ENCODE results near the gene TGFB1I1. TPM values are rescaled to one million over a fixed set of nuclear protein-coding genes. Genes with fewer than 3 reads are reported as not detected.
A peak's percentile ranks its signal among the peaks of the same experiment; 100 is the strongest.

TGFB1I1 gene
- total RNA-seq, 2 donors from 2014 or later = 7.5 to 10.0 TPM

GRCh38 chr16:31477220-31478216 is 5.6 kb downstream of the TGFB1I1 start:
- Histone ChIP-seq H3K27me3 (ENCODE audit: control insufficient read depth, insufficient read depth, low read length, poor library complexity, severe bottlenecking) (peaks cover 4% of the 10 kb centered on the region), H3K9me3 (ENCODE audit: control insufficient read depth, low read length) (no peaks in the 10 kb centered on the region), H3K4me1 (ENCODE audit: control insufficient read depth, insufficient read depth, low read length) (no peaks in the 10 kb centered on the region), H3K27ac (ENCODE audit: low read depth, low read length) (no peak overlapping the region), H3K9ac (ENCODE audit: extremely low read depth, low read length, poor library complexity, severe bottlenecking) (no peak overlapping the region), H3K36me3 (ENCODE audit: control insufficient read depth, insufficient read depth, low read length) (peaks cover 27% of the 10 kb centered on the region), H3K4me3 (ENCODE audit: low read length) (no peak overlapping the region)
- Mint-ChIP-seq H3K4me1 (peaks cover 11% of the 10 kb centered on the region), H3K36me3 (ENCODE audit: low read depth) (peaks cover 9% of the 10 kb centered on the region), H3K9me3 (no peaks in the 10 kb centered on the region), H3K27ac (peak overlapping the region; percentile 48), H3K4me3 (peak overlapping the region; percentile 54), H3K27me3 (ENCODE audit: insufficient read depth) (peaks cover 90% of the 10 kb centered on the region)
- WGBS, 2 experiments (ENCODE audit: insufficient coverage in 1 of 2, insufficient read length in 1 of 2) = 76 to 85% methylated on average over 52 to 67 of the region's 67 CpGs
- peak; percentile 92 for DNase-seq
- TF ChIP-seq, protein P1, sequence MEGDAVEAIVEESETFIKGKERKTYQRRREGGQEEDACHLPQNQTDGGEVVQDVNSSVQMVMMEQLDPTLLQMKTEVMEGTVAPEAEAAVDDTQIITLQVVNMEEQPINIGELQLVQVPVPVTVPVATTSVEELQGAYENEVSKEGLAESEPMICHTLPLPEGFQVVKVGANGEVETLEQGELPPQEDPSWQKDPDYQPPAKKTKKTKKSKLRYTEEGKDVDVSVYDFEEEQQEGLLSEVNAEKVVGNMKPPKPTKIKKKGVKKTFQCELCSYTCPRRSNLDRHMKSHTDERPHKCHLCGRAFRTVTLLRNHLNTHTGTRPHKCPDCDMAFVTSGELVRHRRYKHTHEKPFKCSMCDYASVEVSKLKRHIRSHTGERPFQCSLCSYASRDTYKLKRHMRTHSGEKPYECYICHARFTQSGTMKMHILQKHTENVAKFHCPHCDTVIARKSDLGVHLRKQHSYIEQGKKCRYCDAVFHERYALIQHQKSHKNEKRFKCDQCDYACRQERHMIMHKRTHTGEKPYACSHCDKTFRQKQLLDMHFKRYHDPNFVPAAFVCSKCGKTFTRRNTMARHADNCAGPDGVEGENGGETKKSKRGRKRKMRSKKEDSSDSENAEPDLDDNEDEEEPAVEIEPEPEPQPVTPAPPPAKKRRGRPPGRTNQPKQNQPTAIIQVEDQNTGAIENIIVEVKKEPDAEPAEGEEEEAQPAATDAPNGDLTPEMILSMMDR (conservative IDR thresholded peaks at IDR 0.05) = peak; percentile 76

GRCh38 chr16:31478956-31479355 is 7.0 kb downstream of the TGFB1I1 start:
- 85 to 95% methylated on average over 2 to 3 of the region's 3 CpGs for WGBS, 2 experiments (ENCODE audit: insufficient coverage in 1 of 2, insufficient read length in 1 of 2)
- H3K27me3 ChIP-seq (ENCODE audit: control insufficient read depth, insufficient read depth, low read length, poor library complexity, severe bottlenecking) = peaks cover 7% of the 10 kb centered on the region
- H3K27me3 Mint-ChIP-seq (ENCODE audit: insufficient read depth) = peaks cover 84% of the 10 kb centered on the region

DNA sequence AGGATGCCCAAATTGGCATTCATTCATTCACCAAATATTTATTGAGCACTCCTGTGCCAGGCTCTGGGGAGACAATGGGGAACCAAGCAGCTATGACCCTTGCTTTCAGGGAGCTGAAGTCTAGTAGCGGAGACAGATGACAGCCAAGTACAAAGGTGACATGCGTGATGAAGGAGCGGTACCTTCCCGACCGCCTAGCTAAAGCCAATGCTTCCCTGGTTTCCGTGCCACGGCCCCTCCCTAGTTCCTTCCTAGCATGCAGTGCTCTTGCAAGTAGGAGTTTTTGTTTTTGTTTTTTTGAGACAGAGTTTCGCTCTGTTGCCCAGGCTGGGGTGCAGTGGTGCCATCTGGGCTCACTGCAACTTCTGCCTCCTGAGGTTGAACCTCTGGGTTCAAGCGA is 7.8 kb downstream of the TGFB1I1 start:
- Histone ChIP-seq H3K27me3 (ENCODE audit: control insufficient read depth, insufficient read depth, low read length, poor library complexity, severe bottlenecking) (peaks cover 9% of the 10 kb centered on the region), H3K4me1 (ENCODE audit: control insufficient read depth, insufficient read depth, low read length) (no peaks in the 10 kb centered on the region), H3K27ac (ENCODE audit: low read depth, low read length) (no peak overlapping the region), H3K9me3 (ENCODE audit: control insufficient read depth, low read length) (no peaks in the 10 kb centered on the region), H3K36me3 (ENCODE audit: control insufficient read depth, insufficient read depth, low read length) (peaks cover 17% of the 10 kb centered on the region), H3K4me3 (ENCODE audit: low read length) (no peak overlapping the region), H3K9ac (ENCODE audit: extremely low read depth, low read length, poor library complexity, severe bottlenecking) (no peak overlapping the region)
- WGBS, 2 experiments (ENCODE audit: insufficient coverage in 1 of 2, insufficient read length in 1 of 2) = 91 to 94% methylated on average over 8 to 9 of the region's 9 CpGs
- H3K36me3 Mint-ChIP-seq (ENCODE audit: low read depth) = peaks cover 4% of the 10 kb centered on the region
- TF ChIP-seq, protein P1 (conservative IDR thresholded peaks at IDR 0.05) = no peak
- H3K9me3 Mint-ChIP-seq = no peaks in the 10 kb centered on the region
- H3K4me3 Mint-ChIP-seq = no peak overlapping the region
- H3K27ac Mint-ChIP-seq = no peak overlapping the region
- H3K27me3 Mint-ChIP-seq (ENCODE audit: insufficient read depth) = peaks cover 82% of the 10 kb centered on the region
- no peak for DNase-seq
- H3K4me1 Mint-ChIP-seq = peaks cover 17% of the 10 kb centered on the region

More at GRCh38 chr16:31478956-31479355, 7.0 kb downstream of the TGFB1I1 start:
- no peak for DNase-seq
- H3K4me3 ChIP-seq (ENCODE audit: low read length) = no peak overlapping the region
- H3K36me3 ChIP-seq (ENCODE audit: control insufficient read depth, insufficient read depth, low read length) = peaks cover 25% of the 10 kb centered on the region
- no peaks in the 10 kb centered on the region for H3K4me1 ChIP-seq (ENCODE audit: control insufficient read depth, insufficient read depth, low read length)
- Mint-ChIP-seq H3K36me3 (ENCODE audit: low read depth) (peaks cover 9% of the 10 kb centered on the region), H3K4me3 (no peak overlapping the region), H3K27ac (no peak overlapping the region), H3K4me1 (peaks cover 11% of the 10 kb centered on the region), H3K9me3 (no peaks in the 10 kb centered on the region)
- H3K27ac ChIP-seq (ENCODE audit: low read depth, low read length) = no peak overlapping the region
- TF ChIP-seq, protein P1 (conservative IDR thresholded peaks at IDR 0.05) = no peak
- H3K9me3 ChIP-seq (ENCODE audit: control insufficient read depth, low read length) = no peaks in the 10 kb centered on the region
- no peak overlapping the region for H3K9ac ChIP-seq (ENCODE audit: extremely low read depth, low read length, poor library complexity, severe bottlenecking)
